ENCODE results near the gene SPEM1. TPM values are rescaled to one million over a fixed set of nuclear protein-coding genes. Genes with fewer than 3 reads are reported as not detected.

Gene SPEM1
- total and polyA plus RNA-seq, 2 donors (not counting 1 experiment from before 2014, with no cell fraction given) = not detected

- TF ChIP-seq EZH2 (IDR thresholded peaks at IDR 0.05; ENCODE audit: borderline replicate concordance, insufficient read depth, low read depth, low read length, poor library complexity, severe bottlenecking) = no peak
- TF ChIP-seq, protein P1, sequence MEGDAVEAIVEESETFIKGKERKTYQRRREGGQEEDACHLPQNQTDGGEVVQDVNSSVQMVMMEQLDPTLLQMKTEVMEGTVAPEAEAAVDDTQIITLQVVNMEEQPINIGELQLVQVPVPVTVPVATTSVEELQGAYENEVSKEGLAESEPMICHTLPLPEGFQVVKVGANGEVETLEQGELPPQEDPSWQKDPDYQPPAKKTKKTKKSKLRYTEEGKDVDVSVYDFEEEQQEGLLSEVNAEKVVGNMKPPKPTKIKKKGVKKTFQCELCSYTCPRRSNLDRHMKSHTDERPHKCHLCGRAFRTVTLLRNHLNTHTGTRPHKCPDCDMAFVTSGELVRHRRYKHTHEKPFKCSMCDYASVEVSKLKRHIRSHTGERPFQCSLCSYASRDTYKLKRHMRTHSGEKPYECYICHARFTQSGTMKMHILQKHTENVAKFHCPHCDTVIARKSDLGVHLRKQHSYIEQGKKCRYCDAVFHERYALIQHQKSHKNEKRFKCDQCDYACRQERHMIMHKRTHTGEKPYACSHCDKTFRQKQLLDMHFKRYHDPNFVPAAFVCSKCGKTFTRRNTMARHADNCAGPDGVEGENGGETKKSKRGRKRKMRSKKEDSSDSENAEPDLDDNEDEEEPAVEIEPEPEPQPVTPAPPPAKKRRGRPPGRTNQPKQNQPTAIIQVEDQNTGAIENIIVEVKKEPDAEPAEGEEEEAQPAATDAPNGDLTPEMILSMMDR (IDR thresholded peaks at IDR 0.05) = no peak
- ChIA-PET CTCF (interaction anchor here (0.9 kb wide), 1 partner anchor 10 kb away, joined by 3 read pairs; no protein-coding TSS in a partner anchor), POLR2A (no interaction called here)
- Histone ChIP-seq H3K79me2 (ENCODE audit: control insufficient read depth, insufficient read depth, low read length) (no peaks in the 10 kb centered on the region), H3K4me2 (replicated peaks; ENCODE audit: low read depth, low read length, poor library complexity, severe bottlenecking) (no peak overlapping the region), H3K9ac (ENCODE audit: low read length) (no peak overlapping the region), H3K27me3 (replicated peaks in 1 of 4; ENCODE audit: control extremely low read depth in 1 of 4, control insufficient read depth in 3 of 4, insufficient read depth in 4 of 4, low read length in 3 of 4) (peaks cover 0 to 2% (median 0%) of the 10 kb centered on the region in 4 experiments), H3K27ac (ENCODE audit: low read length in 2 of 2) (no peak overlapping the region), H3K9me3 (ENCODE audit: control extremely low read depth in 1 of 3, control insufficient read depth in 2 of 3, insufficient read depth in 1 of 3, low read length in 2 of 3) (peaks cover 0 to 2% (median 2%) of the 10 kb centered on the region in 3 donors), H4K20me1 (ENCODE audit: control insufficient read depth, insufficient read depth, low read length, poor library complexity, severe bottlenecking) (no peaks in the 10 kb centered on the region), H3K36me3 (replicated peaks in 1 of 2; ENCODE audit: control extremely low read depth in 1 of 2, control insufficient read depth in 1 of 2, extremely low read depth in 1 of 2, insufficient read depth in 2 of 2, low read length in 1 of 2) (no peaks in the 10 kb centered on the region), H3K4me3 (ENCODE audit: control extremely low read depth in 1 of 5, extremely low read depth in 1 of 5, insufficient read depth in 1 of 5, low read depth in 2 of 5, low read length in 4 of 5) (no peak overlapping the region), H2AFZ (ENCODE audit: insufficient read depth, low read depth, low read length, poor library complexity, severe bottlenecking) (no peak overlapping the region), H3K4me1 (ENCODE audit: control insufficient read depth in 2 of 2, insufficient read depth in 2 of 2, low read length in 2 of 2) (no peaks in the 10 kb centered on the region)
- Mint-ChIP-seq H3K27ac (no peak overlapping the region), H3K9me3 (ENCODE audit: insufficient read depth) (no peaks in the 10 kb centered on the region), H3K4me1 (no peaks in the 10 kb centered on the region), H3K27me3 (peaks cover 14% of the 10 kb centered on the region), H3K4me3 (no peak overlapping the region)
- DNase-seq = no peak
- no peak for ATAC-seq (ENCODE audit: low read depth)
- intact Hi-C loops (cut with micrococcal nuclease) = no loop called here
- no CpG with 5 or more reads among the region's 2 CpGs for WGBS (ENCODE audit: insufficient coverage)
Measured at GRCh38 chr17:7374353-7374752, 45.8 kb upstream of the SPEM1 start.

DNA sequence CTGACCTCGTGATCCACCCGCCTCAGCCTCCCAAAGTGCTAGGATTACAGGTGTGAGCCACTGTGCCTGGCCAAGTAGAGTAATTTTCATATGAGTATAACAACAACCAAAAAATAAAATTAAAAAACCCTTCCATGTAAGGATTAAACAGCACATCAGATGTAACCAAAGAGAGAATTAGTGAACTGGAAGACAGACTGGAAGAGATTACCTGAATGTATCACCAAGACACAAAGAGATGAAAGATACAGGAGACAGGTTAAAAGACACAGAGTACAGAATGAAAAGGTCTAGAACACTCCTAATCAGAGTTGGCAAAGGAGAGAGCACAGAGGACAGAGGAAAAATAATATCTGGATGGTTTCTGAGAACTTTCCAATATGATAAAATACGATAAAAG is 41.0 kb upstream of the SPEM1 start:
- WGBS (ENCODE audit: insufficient coverage) = no CpG with 5 or more reads among the region's 3 CpGs
- peaks cover 0 to 43% (median 14%) of the 10 kb centered on the region in 4 experiments for H3K27me3 ChIP-seq (replicated peaks in 1 of 4; ENCODE audit: control extremely low read depth in 1 of 4, control insufficient read depth in 3 of 4, insufficient read depth in 4 of 4, low read length in 3 of 4)
- CTCF ChIA-PET = no interaction called here
- H3K4me1 ChIP-seq (ENCODE audit: control insufficient read depth in 2 of 2, insufficient read depth in 2 of 2, low read length in 2 of 2) = peaks cover 11 to 15% of the 10 kb centered on the region in 2 donors
- H3K9ac ChIP-seq (ENCODE audit: low read length) = no peak overlapping the region
- peaks cover 41% of the 10 kb centered on the region for H3K27me3 Mint-ChIP-seq
- H4K20me1 ChIP-seq (ENCODE audit: control insufficient read depth, insufficient read depth, low read length, poor library complexity, severe bottlenecking) = no peaks in the 10 kb centered on the region
- H3K9me3 Mint-ChIP-seq (ENCODE audit: insufficient read depth) = no peaks in the 10 kb centered on the region
- H3K27ac Mint-ChIP-seq = no peak overlapping the region
- H3K4me1 Mint-ChIP-seq = peaks cover 8% of the 10 kb centered on the region
- DNase-seq = no peak
- no peak for TF ChIP-seq EZH2 (IDR thresholded peaks at IDR 0.05; ENCODE audit: borderline replicate concordance, insufficient read depth, low read depth, low read length, poor library complexity, severe bottlenecking)
- TF ChIP-seq, protein P1 (IDR thresholded peaks at IDR 0.05) = no peak
- peaks cover 2 to 19% (median 2%) of the 10 kb centered on the region in 3 donors for H3K9me3 ChIP-seq (ENCODE audit: control extremely low read depth in 1 of 3, control insufficient read depth in 2 of 3, insufficient read depth in 1 of 3, low read length in 2 of 3)
- H3K4me3 Mint-ChIP-seq = no peak overlapping the region
- H2AFZ ChIP-seq (ENCODE audit: insufficient read depth, low read depth, low read length, poor library complexity, severe bottlenecking) = no peak overlapping the region
- intact Hi-C loops (cut with micrococcal nuclease) = no loop called here
- H3K4me3 ChIP-seq (ENCODE audit: control extremely low read depth in 1 of 5, extremely low read depth in 1 of 5, insufficient read depth in 1 of 5, low read depth in 2 of 5, low read length in 4 of 5) = no peak overlapping the region
- ATAC-seq (ENCODE audit: low read depth) = no peak
- no peak overlapping the region for H3K27ac ChIP-seq (ENCODE audit: low read length in 2 of 2)
- no peaks in the 10 kb centered on the region for H3K79me2 ChIP-seq (ENCODE audit: control insufficient read depth, insufficient read depth, low read length)
- H3K4me2 ChIP-seq (replicated peaks; ENCODE audit: low read depth, low read length, poor library complexity, severe bottlenecking) = no peak overlapping the region
- no peaks in the 10 kb centered on the region for H3K36me3 ChIP-seq (replicated peaks in 1 of 2; ENCODE audit: control extremely low read depth in 1 of 2, control insufficient read depth in 1 of 2, extremely low read depth in 1 of 2, insufficient read depth in 2 of 2, low read length in 1 of 2)
- POLR2A ChIA-PET = no interaction called here

All from B cell (primary cell).